Measurements from ENCODE around the gene NANS. TPM values are rescaled to one million over a fixed set of nuclear protein-coding genes. Genes with fewer than 3 reads are reported as not detected.

Gene NANS
- total and polyA plus RNA-seq, 2 of the 13 experiments (the other 11 are each of a cell fraction or from before 2014, with no cell fraction given), result 86.9 to 203 TPM

DNA sequence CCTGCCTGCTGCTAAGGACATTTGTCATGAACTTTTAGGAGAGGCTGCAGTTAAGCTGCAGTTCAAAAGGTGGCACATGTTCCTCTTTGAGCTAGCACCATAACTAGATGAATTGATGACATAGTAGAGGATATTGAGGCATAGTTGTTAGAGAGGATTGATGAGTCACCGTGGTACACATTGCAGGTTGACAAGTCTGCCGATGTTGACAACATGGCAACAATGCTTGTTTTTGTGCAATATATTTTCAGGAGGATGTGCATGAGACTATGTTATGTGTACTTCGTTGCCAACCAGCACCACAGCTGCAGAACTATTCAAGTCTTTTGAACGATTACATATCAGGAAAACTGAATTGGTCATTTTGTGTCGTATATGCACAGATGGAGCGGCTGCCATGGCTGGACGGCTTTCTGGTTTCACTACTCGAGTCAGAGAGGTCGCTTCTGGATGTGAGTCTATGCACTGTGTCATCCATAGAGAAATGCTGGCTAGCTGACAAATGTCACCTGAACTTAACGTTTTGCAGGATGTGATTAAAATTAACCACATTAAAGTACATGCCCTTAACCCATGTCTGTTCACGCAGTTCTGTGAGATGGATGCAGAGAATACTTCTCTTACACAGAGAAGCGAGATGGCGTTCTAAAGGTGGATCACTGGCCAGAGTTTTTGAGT, 49.1 kb upstream of the NANS start:
- in situ Hi-C loops (cut with HindIII; ENCODE audit: extremely low pct_ligation_motif_present, low pct_unique_long_range_greater_than_20kb) (no loop called here), intact Hi-C loops (cut with micrococcal nuclease; ENCODE audit: unreplicated experiment) (no loop called here)
- CTCF ChIA-PET (ENCODE audit: low intra/inter-chr PET ratio, low total read pairs), result no interaction called here
- DNase-seq (ENCODE audit: low spot score), result peak; percentile 10
- no peak for FAIRE-seq
- TF ChIP-seq TP53 (CRISPR knock-in tag; conservative IDR thresholded peaks at IDR 0.05) (no peak), NFATC3 (CRISPR knock-in tag; IDR thresholded peaks at IDR 0.05) (no peak), CREB1 (IDR thresholded peaks at IDR 0.05) (0 out of 2 replicates have a peak, but pooled peaks have one; percentile 29), CREB1 (CRISPR knock-in tag; IDR thresholded peaks at IDR 0.05) (no peak), MIER3 (CRISPR knock-in tag; IDR thresholded peaks at IDR 0.05; ENCODE audit: borderline replicate concordance) (no peak), NFE2L2 (IDR thresholded peaks at IDR 0.05; ENCODE audit: low read length) (0 out of 2 replicates have a peak, but pooled peaks have one; percentile 7), GATA4 (IDR thresholded peaks at IDR 0.05; ENCODE audit: borderline replicate concordance, low read depth) (no peak), SSRP1 (CRISPR knock-in tag; IDR thresholded peaks at IDR 0.05) (0 out of 2 replicates have a peak, but pooled peaks have one; percentile 10), ZNF335 (CRISPR knock-in tag; IDR thresholded peaks at IDR 0.05) (no peak), ZBTB21 (CRISPR knock-in tag; IDR thresholded peaks at IDR 0.05) (no peak), ZMYM3 (CRISPR knock-in tag; IDR thresholded peaks at IDR 0.05) (no peak), FOSL2 (CRISPR knock-in tag; IDR thresholded peaks at IDR 0.05) (peak; percentile 76)
- TF ChIP-seq, protein P1, sequence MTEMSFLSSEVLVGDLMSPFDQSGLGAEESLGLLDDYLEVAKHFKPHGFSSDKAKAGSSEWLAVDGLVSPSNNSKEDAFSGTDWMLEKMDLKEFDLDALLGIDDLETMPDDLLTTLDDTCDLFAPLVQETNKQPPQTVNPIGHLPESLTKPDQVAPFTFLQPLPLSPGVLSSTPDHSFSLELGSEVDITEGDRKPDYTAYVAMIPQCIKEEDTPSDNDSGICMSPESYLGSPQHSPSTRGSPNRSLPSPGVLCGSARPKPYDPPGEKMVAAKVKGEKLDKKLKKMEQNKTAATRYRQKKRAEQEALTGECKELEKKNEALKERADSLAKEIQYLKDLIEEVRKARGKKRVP (CRISPR knock-in tag; IDR thresholded peaks at IDR 0.05), result peak in 1 of 2 experiments; percentile 63; a peak in 1 of 4 replicates
- peaks cover 7% of the 10 kb centered on the region for H3K79me2 ChIP-seq (ENCODE audit: insufficient read depth, low read length)
- ATAC-seq, result no peak
- no peak overlapping the region for H3K4me3 ChIP-seq (replicated peaks in 1 of 3; ENCODE audit: insufficient read depth in 1 of 3, low read depth in 2 of 3, low read length in 3 of 3)
- no peaks in the 10 kb centered on the region for H3K4me1 ChIP-seq (ENCODE audit: insufficient read depth, low read length)
- H3K9ac ChIP-seq (ENCODE audit: insufficient read depth, low read depth, low read length), result no peak overlapping the region
- H3K9me3 ChIP-seq (ENCODE audit: low read length), result no peaks in the 10 kb centered on the region
- H3K27ac ChIP-seq (ENCODE audit: extremely low read length, insufficient read depth, low read length), result no peak overlapping the region
- no peak overlapping the region for H2AFZ ChIP-seq (ENCODE audit: low read length)
- POLR2A ChIA-PET, result no interaction called here
- no TSS peak for BruUV-seq (replicated peaks)
- no peaks in the 10 kb centered on the region for H3K27me3 ChIP-seq (ENCODE audit: control insufficient read depth in 1 of 2, insufficient read depth in 2 of 2, low read length in 2 of 2)
- no peak overlapping the region for H3K4me2 ChIP-seq (ENCODE audit: low read depth, low read length)
- peaks cover 42 to 91% of the 10 kb centered on the region in 2 experiments for H3K36me3 ChIP-seq (replicated peaks in 1 of 2; ENCODE audit: control insufficient read depth in 1 of 2, insufficient read depth in 2 of 2, low read length in 2 of 2)
- 96% methylated on average over 13 of the region's 13 CpGs for WGBS (ENCODE audit: low lambda C conversion rate)
- H4K20me1 ChIP-seq (ENCODE audit: insufficient read depth, low read length), result no peaks in the 10 kb centered on the region

Measured in HepG2 (cell line).